NCI-H460 (cell line): ENCODE results near the gene EHD4. TPM values are rescaled to one million over a fixed set of nuclear protein-coding genes. Genes with fewer than 3 reads are reported as not detected.

Experiments used
- DNase-seq: peaks from one replicate; pipeline ENCODE4 v3.0.0-alpha.2; 2016; ENCODE audit warnings: low read depth; ENCODE audit errors: extremely low read depth
- total RNA-seq: library from RNA; depleted of rRNA; stranded (reverse); fragments of >200 nt; shearing (Covaris generic); gene quantifications from 2 replicates; pipeline ENCODE4 v1.2.3, GENCODE V29; 2014

The EHD4 gene
- total RNA-seq, 1 experiment from 2014 or later = 7.4 TPM

- no peak for DNase-seq
Observed at GRCh38 chr15:41940441-41940857, 31.9 kb downstream of the EHD4 start.

GRCh38 chr15:41939986-41940385 is 32.4 kb downstream of the EHD4 start:
- DNase-seq = no peak

- DNase-seq = no peak
Observed at GRCh38 chr15:41937568-41937923, 34.8 kb downstream of the EHD4 start.

GRCh38 chr15:41936649-41937567 is 35.4 kb downstream of the EHD4 start:
- DNase-seq = no peak

GRCh38 chr15:41936155-41936554 is 36.2 kb downstream of the EHD4 start:
- no peak for DNase-seq

- DNase-seq = no peak
Observed at GRCh38 chr15:41935566-41936020, 36.8 kb downstream of the EHD4 start.

GRCh38 chr15:41934843-41935242 is 37.5 kb downstream of the EHD4 start:
- no peak for DNase-seq

- no peak for DNase-seq
Observed at GRCh38 chr15:41933771-41934170, 38.6 kb downstream of the EHD4 start.

- DNase-seq = no peak
Observed at GRCh38 chr15:41933326-41933725, 39.0 kb downstream of the EHD4 start.

- no peak for DNase-seq
Observed at GRCh38 chr15:41932511-41933289, 39.7 kb downstream of the EHD4 start.

- no peak for DNase-seq
Observed at GRCh38 chr15:41932101-41932500, 40.3 kb downstream of the EHD4 start.

- DNase-seq = no peak
Observed at GRCh38 chr15:41930867-41931222, 41.5 kb downstream of the EHD4 start.

GRCh38 chr15:41930221-41930866 is 42.0 kb downstream of the EHD4 start:
- DNase-seq = peak; percentile 88

- DNase-seq = peak; percentile 34
Observed at GRCh38 chr15:41928637-41929620, 43.4 kb downstream of the EHD4 start.

GRCh38 chr15:41928100-41928499 is 44.3 kb downstream of the EHD4 start:
- DNase-seq = peak; percentile 44

- DNase-seq = no peak
Observed at GRCh38 chr15:41927536-41927935, 44.8 kb downstream of the EHD4 start.

GRCh38 chr15:41926185-41927056 is 45.9 kb downstream of the EHD4 start:
- no peak for DNase-seq

- DNase-seq = no peak
Observed at GRCh38 chr15:41925086-41925608, 47.2 kb downstream of the EHD4 start.
